SK-N-MC (cell line): ENCODE results near the gene KDELR1.

Source experiments
- EZH2 ChIP-seq: fragments of 200-600 bp; sonication (generic); IDR thresholded peaks from one replicate; pipeline ENCODE4 v1.6.1; 2017; ENCODE audit warnings: antibody characterized with exemption
- FOXP2 ChIP-seq: optimal IDR thresholded peaks from 2 replicates; pipeline ENCODE3; 2011; ENCODE audit warnings: mild to moderate bottlenecking, moderate library complexity; ENCODE audit not compliant: insufficient read depth; ENCODE audit errors: extremely low read length, control extremely low read depth
- POLR2AphosphoS5 ChIP-seq: IDR thresholded peaks from 2 replicates; pipeline ENCODE4 v1.6.1; 2012; ENCODE audit warnings: mild to moderate bottlenecking, low read depth, low read length, borderline replicate concordance

DNA sequence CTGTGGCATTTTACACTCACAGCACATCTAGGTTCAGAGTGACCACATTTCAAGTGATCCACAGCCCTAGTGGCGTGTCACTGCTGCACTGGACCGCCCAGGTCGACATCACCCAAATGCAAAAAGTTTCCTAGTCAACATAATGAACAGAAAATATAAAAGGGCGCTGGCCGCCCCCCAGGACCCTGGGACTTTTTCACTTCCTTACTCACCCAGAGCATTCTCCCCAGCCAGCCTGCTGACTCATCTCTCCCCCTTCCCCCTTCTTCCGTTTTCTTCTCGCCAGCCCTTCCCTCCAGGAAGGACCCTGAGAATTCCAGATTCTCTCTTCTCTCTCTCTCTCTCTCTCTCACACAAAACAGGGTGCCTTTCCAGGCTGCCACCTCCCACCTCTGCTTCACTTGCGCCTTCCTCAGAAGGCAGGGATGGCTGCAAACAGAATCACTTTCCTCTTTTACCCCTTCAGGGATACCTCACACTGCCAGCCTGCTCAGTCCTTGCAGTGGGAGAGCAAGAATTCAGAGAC lies 33.4 kb upstream of the KDELR1 start:
- TF ChIP-seq POLR2AphosphoS5 (peak; percentile 24; the same call in 1 of the 2 replicates), EZH2 (no peak), FOXP2 (no peak)
